Neural cell (in vitro differentiated cells): ENCODE results near the gene TXLNA. TPM values are rescaled to one million over a fixed set of nuclear protein-coding genes. Genes with fewer than 3 reads are reported as not detected.

Source experiments
- H2AFZ ChIP-seq: fragments of 200-600, 300-800 bp; sonication (generic), shearing (Covaris generic); 2 replicates; pipeline ENCODE4 v1.6.0; 2014; ENCODE audit warnings: low read depth, mild to moderate bottlenecking, antibody characterized with exemption, low read length, moderate library complexity
- H3F3A ChIP-seq: fragments of 200-600 bp; shearing (Covaris generic); 2 replicates; pipeline ENCODE4 v1.6.1; 2016; ENCODE audit warnings: mild to moderate bottlenecking, moderate library complexity, mixed read lengths, antibody characterized with exemption, low read length; ENCODE audit not compliant: insufficient read depth, poor library complexity, severe bottlenecking
- H3K27ac ChIP-seq: fragments of 200-600, 300-800 bp; sonication (generic), shearing (Covaris generic); 2 replicates; pipeline ENCODE4 v1.5.1; 2014; ENCODE audit warnings: mild to moderate bottlenecking, low read length, moderate library complexity
- H3K27me3 ChIP-seq: fragments of 300-800, 200-600 bp; sonication (generic), shearing (Covaris generic); 2 replicates; pipeline ENCODE4 v1.6.0; 2014; ENCODE audit warnings: mild to moderate bottlenecking, low read depth, low read length, moderate library complexity; ENCODE audit not compliant: insufficient read depth
- H3K36me3 ChIP-seq: fragments of 300-800, 200-600 bp; sonication (generic), shearing (Covaris generic); 2 replicates; pipeline ENCODE4 v1.5.1; 2014; ENCODE audit warnings: mild to moderate bottlenecking, antibody characterized with exemption, low read length, moderate library complexity; ENCODE audit not compliant: insufficient read depth
- H3K4me2 ChIP-seq: fragments of 300-800, 200-600 bp; sonication (generic), shearing (Covaris generic); 2 replicates; pipeline ENCODE4 v1.6.0; 2014; ENCODE audit warnings: mild to moderate bottlenecking, low read length
- H3K4me3 ChIP-seq: fragments of 300-800, 200-600 bp; sonication (generic), shearing (Covaris generic); 2 replicates; pipeline ENCODE4 v1.5.1; 2014; ENCODE audit warnings: mild to moderate bottlenecking, low read length, moderate library complexity
- H3K79me2 ChIP-seq: fragments of 200-600 bp; shearing (Covaris generic); replicated peaks from 2 replicates; pipeline ENCODE4 v1.6.0; 2014; ENCODE audit warnings: mild to moderate bottlenecking, low read length, moderate library complexity; ENCODE audit not compliant: insufficient read depth
- H3K9ac ChIP-seq: fragments of 300-800, 200-600 bp; sonication (generic), shearing (Covaris generic); 2 replicates; pipeline ENCODE4 v1.6.1; 2016; ENCODE audit warnings: mild to moderate bottlenecking, low read length, mixed read lengths
- H3K9me2 ChIP-seq: fragments of 200-600 bp; shearing (Covaris generic); 2 replicates; pipeline ENCODE4 v1.6.1; 2016; ENCODE audit warnings: mild to moderate bottlenecking, low read length, mixed read lengths; ENCODE audit not compliant: insufficient read depth
- H3K9me3 ChIP-seq: fragments of 200-600, 300-800 bp; sonication (generic), shearing (Covaris generic); 2 replicates; pipeline ENCODE4 v1.6.1; 2016; ENCODE audit warnings: mild to moderate bottlenecking, mixed run types, low read length, moderate library complexity, mixed read lengths
- H4K20me1 ChIP-seq: fragments of 200-600 bp; shearing (Covaris generic); 2 replicates; pipeline ENCODE4 v1.6.1; 2016; ENCODE audit warnings: mild to moderate bottlenecking, mixed run types; ENCODE audit not compliant: insufficient read depth
- CTCF ChIP-seq: fragments of 450-650 bp; IDR thresholded peaks from 2 replicates; pipeline ENCODE4 v1.5.1; 2014; ENCODE audit warnings: antibody characterized with exemption, mild to moderate bottlenecking, moderate library complexity; ENCODE audit not compliant: poor library complexity, severe bottlenecking
- EP300 ChIP-seq: fragments of 450-650 bp; conservative IDR thresholded peaks from 2 replicates; pipeline ENCODE4 v1.6.1; 2014; ENCODE audit warnings: antibody characterized with exemption, mild to moderate bottlenecking, moderate library complexity; ENCODE audit not compliant: poor library complexity, severe bottlenecking
- EZH2 ChIP-seq: fragments of 200-600, 300-800 bp; shearing (Covaris generic), sonication (generic); IDR thresholded peaks from 2 replicates; pipeline ENCODE4 v1.6.1; 2014; ENCODE audit warnings: antibody characterized with exemption, low read length, borderline replicate concordance, mild to moderate bottlenecking; ENCODE audit not compliant: insufficient read depth, poor library complexity, severe bottlenecking
- MXI1 ChIP-seq: fragments of 450-650 bp; conservative IDR thresholded peaks from 2 replicates; pipeline ENCODE4 v1.6.1; 2014; ENCODE audit warnings: antibody characterized with exemption, mild to moderate bottlenecking; ENCODE audit not compliant: poor library complexity, severe bottlenecking
- POLR2AphosphoS5 ChIP-seq: IDR thresholded peaks from 2 replicates; pipeline ENCODE4 v1.6.1; 2012
- RAD21 ChIP-seq: fragments of 450-650 bp; conservative IDR thresholded peaks from 2 replicates; pipeline ENCODE4 v1.6.1; 2014; ENCODE audit warnings: antibody characterized with exemption, mild to moderate bottlenecking, moderate library complexity
- REST ChIP-seq: IDR thresholded peaks from 2 replicates; pipeline ENCODE4 v1.6.1; 2012; ENCODE audit warnings: borderline replicate concordance
- SMC3 ChIP-seq: fragments of 450-650 bp; conservative IDR thresholded peaks from 2 replicates; pipeline ENCODE4 v1.6.1; 2014; ENCODE audit warnings: antibody characterized with exemption, mild to moderate bottlenecking, moderate library complexity; ENCODE audit not compliant: poor library complexity
- TAF1 ChIP-seq: IDR thresholded peaks from 2 replicates; pipeline ENCODE4 v1.6.1; 2012; ENCODE audit warnings: low read depth
- polyA plus RNA-seq: library from polyadenylated mRNA; depleted of rRNA; stranded (reverse); fragments of >200 nt; gene quantifications from 2 replicates; pipeline ENCODE4 v1.2.3, GENCODE V29; 2014

Gene TXLNA
- polyA plus RNA-seq, 1 donor from 2014 or later = 34.5 TPM

DNA sequence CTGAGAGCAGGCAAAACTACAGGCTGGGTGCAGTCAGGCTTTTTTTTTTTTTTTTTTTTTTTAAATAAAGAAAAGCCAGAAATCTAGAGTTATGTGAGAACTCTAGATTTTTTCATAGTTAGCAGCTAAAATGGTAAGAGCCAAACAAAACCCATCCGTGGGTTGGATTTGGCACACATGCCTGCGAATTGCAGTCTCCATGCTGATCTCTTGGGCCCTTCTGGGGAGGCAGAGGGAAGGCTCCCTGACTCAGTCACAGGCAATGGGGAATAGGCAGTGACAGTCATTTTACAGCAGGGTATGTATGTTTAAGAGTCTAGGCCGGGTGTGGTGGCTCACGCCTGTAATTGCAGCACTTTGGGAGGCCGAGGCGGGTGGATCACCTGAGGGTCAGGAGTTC, 2.6 kb downstream of the TXLNA start:
- Histone ChIP-seq H3K9ac (no peak overlapping the region), H3K79me2 (peaks cover 26% of the 10 kb centered on the region), H3K4me2 (no peak overlapping the region), H3K4me3 (peak overlapping the region; percentile 83), H3K36me3 (no peaks in the 10 kb centered on the region), H3K9me2 (no peaks in the 10 kb centered on the region), H2AFZ (no peak overlapping the region), H3F3A (no peaks in the 10 kb centered on the region), H3K27me3 (no peaks in the 10 kb centered on the region), H4K20me1 (no peaks in the 10 kb centered on the region), H3K27ac (no peak overlapping the region), H3K9me3 (no peaks in the 10 kb centered on the region)
- TF ChIP-seq TAF1 (no peak), REST (no peak), RAD21 (no peak), CTCF (no peak), EP300 (no peak), EZH2 (no peak), MXI1 (no peak), POLR2AphosphoS5 (no peak), SMC3 (no peak)

DNA sequence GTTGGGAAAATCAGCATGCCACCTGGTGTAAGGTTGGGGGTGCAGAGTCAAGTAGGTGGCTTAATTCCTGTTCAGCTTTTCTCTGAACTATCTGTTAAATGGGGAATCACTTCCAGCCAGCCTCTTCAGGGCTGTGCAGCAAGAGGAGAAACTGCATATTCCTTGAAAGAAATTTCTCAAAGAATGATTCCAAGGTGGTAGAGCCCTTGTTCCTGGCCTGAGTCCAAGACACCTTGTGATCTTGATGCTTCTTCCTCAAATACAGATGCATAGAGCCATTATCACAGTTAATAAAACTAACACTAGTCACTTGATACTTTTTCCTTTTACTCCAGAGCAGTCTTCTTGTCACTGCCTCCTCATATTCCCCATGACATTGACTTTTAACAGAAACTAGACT, 5.2 kb downstream of the TXLNA start:
- no peak overlapping the region for H3K4me2 ChIP-seq
- H3K27me3 ChIP-seq = no peaks in the 10 kb centered on the region
- H3K9ac ChIP-seq = no peak overlapping the region
- no peaks in the 10 kb centered on the region for H3F3A ChIP-seq
- no peaks in the 10 kb centered on the region for H4K20me1 ChIP-seq
- TF ChIP-seq POLR2AphosphoS5 (no peak), REST (no peak), EZH2 (no peak), MXI1 (no peak), SMC3 (no peak), CTCF (no peak), TAF1 (no peak)
- H3K27ac ChIP-seq = no peak overlapping the region
- no peak overlapping the region for H2AFZ ChIP-seq
- H3K9me3 ChIP-seq = no peaks in the 10 kb centered on the region
- no peaks in the 10 kb centered on the region for H3K36me3 ChIP-seq
- H3K9me2 ChIP-seq = no peaks in the 10 kb centered on the region
- peaks cover 26% of the 10 kb centered on the region for H3K79me2 ChIP-seq
- H3K4me3 ChIP-seq = peak overlapping the region; percentile 1
